PFSK-1 (cell line): ENCODE measurements around the gene THSD4.

Experiments used
- FOXP2 ChIP-seq: optimal IDR thresholded peaks from 2 replicates; pipeline ENCODE3; 2011; ENCODE audit warnings: borderline replicate concordance, control low read depth, inconsistent platforms; ENCODE audit not compliant: insufficient read depth; ENCODE audit errors: extremely low read length, extremely low read depth
- POLR2AphosphoS5 ChIP-seq: IDR thresholded peaks from 2 replicates; pipeline ENCODE4 v1.6.1; 2012; ENCODE audit warnings: low read depth, mild to moderate bottlenecking, control low read depth, low read length, moderate library complexity
- SIN3A ChIP-seq: IDR thresholded peaks from 2 replicates; pipeline ENCODE4 v1.6.1; 2012; ENCODE audit warnings: mild to moderate bottlenecking, low read length, moderate library complexity, borderline replicate concordance; ENCODE audit not compliant: insufficient read depth
- TAF1 ChIP-seq: IDR thresholded peaks from 2 replicates; pipeline ENCODE4 v1.6.1; 2012; ENCODE audit warnings: low read length, control low read depth, borderline replicate concordance; ENCODE audit not compliant: insufficient read depth
- TF ChIP-seq, protein P1 (sequence below), 2 experiments: IDR thresholded peaks; 2 replicates each; pipeline versions ENCODE4 v1.6.1 to v1.8.0; 2011 to 2012; ENCODE audit warnings: low read depth in 2 of 2, low read length in 2 of 2, control low read depth in 1 of 2, inconsistent platforms in 1 of 2, mild to moderate bottlenecking in 1 of 2, moderate library complexity in 1 of 2; ENCODE audit not compliant: insufficient read depth in 1 of 2

THSD4 gene

DNA sequence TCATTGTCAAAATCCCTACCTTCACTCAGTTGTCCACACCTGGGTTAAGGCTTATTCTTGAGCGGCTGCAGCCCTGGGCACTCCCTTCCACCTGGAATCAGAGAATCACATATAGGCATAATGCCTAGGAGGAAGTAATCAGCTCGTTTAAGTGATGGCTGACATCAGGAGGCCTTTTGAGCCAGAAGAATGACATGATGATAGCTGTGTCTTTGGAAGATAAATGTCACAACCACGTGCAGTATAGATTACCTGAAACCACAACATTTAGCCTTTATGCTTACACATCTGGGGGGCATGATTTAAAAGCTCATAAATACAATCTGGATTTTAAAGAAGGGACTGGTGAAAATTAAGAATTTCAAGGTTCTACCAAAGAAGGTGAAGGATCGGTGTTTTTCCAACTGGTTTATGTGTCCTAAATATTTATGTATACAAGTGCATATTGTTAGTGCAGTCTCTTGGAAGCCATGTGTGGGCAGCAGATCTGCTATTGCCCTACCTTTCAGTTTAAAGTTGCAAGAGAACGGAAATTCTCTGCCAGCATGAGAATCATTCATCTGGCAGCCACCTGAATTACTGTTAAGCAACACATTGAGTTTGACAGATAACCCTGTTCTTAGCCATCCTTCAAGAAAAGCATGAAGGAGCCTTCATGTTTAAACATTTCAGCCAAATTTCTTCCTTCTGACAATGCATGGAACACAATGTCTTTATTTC is 531.7 kb downstream of the THSD4 start:
- no peak for TF ChIP-seq SIN3A
- TF ChIP-seq TAF1, result no peak
- TF ChIP-seq FOXP2, result no peak
- no peak for TF ChIP-seq POLR2AphosphoS5
- TF ChIP-seq, protein P1, sequence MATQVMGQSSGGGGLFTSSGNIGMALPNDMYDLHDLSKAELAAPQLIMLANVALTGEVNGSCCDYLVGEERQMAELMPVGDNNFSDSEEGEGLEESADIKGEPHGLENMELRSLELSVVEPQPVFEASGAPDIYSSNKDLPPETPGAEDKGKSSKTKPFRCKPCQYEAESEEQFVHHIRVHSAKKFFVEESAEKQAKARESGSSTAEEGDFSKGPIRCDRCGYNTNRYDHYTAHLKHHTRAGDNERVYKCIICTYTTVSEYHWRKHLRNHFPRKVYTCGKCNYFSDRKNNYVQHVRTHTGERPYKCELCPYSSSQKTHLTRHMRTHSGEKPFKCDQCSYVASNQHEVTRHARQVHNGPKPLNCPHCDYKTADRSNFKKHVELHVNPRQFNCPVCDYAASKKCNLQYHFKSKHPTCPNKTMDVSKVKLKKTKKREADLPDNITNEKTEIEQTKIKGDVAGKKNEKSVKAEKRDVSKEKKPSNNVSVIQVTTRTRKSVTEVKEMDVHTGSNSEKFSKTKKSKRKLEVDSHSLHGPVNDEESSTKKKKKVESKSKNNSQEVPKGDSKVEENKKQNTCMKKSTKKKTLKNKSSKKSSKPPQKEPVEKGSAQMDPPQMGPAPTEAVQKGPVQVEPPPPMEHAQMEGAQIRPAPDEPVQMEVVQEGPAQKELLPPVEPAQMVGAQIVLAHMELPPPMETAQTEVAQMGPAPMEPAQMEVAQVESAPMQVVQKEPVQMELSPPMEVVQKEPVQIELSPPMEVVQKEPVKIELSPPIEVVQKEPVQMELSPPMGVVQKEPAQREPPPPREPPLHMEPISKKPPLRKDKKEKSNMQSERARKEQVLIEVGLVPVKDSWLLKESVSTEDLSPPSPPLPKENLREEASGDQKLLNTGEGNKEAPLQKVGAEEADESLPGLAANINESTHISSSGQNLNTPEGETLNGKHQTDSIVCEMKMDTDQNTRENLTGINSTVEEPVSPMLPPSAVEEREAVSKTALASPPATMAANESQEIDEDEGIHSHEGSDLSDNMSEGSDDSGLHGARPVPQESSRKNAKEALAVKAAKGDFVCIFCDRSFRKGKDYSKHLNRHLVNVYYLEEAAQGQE (IDR thresholded peaks at IDR 0.05; ENCODE audit: insufficient read depth in 1 of 2, low read depth in 2 of 2, low read length in 2 of 2), result no peak

DNA sequence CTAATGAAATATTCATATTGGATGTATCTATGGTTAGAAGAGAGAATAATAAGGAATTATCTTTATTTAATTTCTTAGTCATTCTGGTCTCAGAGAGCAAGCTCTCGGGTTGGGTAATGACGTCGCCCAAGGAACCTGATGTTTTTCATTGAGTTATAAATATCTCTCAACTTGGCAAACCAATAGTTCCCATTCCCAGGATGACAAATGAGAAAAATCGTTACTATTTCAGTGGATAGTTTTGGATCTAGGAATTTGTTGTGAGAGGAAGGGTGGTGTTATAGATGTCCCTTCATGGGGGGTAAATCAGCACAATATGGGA is 532.2 kb downstream of the THSD4 start:
- TF ChIP-seq POLR2AphosphoS5 (no peak), FOXP2 (no peak), SIN3A (no peak)
- TF ChIP-seq, protein P1 (IDR thresholded peaks at IDR 0.05; ENCODE audit: insufficient read depth in 1 of 2, low read depth in 2 of 2, low read length in 2 of 2), result no peak

DNA sequence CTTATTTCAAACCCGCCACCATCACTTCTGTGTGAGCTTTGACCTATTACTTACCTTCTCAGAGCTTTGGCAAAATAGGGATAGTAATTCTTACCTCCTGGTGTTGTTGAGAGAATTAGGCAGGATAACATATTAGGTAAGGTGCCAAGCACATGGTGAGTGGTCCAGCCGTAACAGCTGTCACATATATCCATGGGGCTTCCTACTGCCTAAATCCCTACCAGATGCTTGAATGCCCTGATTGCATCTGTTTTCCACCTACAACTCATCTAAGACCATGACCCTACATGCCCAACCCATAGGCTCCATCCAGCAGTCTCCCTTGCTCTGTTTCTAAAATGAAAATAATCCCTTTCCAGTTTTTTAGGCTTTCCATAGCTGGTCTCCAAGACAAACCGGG is 532.8 kb downstream of the THSD4 start:
- TF ChIP-seq FOXP2 (no peak), SIN3A (no peak), POLR2AphosphoS5 (no peak), TAF1 (no peak)
- TF ChIP-seq, protein P1 (IDR thresholded peaks at IDR 0.05; ENCODE audit: insufficient read depth in 1 of 2, low read depth in 2 of 2, low read length in 2 of 2), result no peak

DNA sequence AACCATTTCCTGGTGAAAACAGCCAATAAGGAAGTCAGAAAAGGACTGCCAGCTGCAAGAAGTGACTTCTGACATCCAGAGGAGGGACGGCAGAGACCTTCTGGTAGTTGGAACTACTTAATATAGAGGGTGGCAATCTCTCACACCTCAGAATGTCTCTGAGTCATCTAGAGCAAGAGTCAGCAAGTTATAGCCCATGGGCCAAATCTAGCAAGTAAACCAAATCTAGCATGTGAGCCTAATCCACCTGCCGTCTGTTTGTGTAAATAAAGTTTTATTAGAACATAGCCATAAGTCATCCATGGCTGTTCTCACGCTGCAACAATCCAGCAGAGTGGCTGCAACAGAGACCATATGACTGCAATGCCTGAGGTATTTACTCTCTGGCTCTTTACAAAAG is 534.6 kb downstream of the THSD4 start:
- TF ChIP-seq FOXP2 (no peak), POLR2AphosphoS5 (no peak), TAF1 (no peak), SIN3A (no peak)
- TF ChIP-seq, protein P1 (IDR thresholded peaks at IDR 0.05; ENCODE audit: insufficient read depth in 1 of 2, low read depth in 2 of 2, low read length in 2 of 2), result no peak

DNA sequence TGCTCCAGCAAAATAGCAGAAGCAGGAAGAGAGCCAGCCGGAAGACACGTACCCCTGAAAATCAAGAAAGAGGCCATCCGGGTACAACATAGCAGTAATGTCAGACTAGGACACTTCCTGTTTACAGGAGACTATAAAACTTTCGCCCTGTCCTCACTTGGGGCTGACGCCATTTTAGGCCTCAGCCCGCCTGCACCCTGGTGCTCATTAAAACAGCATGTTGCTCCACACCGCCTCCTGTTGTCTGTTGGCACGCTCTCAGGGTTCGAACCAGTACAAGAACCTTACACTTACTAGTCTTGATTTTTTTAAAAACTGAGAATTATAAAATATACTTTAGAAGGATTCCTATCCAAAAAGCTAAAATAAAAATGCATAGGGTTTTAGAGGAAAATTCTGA is 535.3 kb downstream of the THSD4 start:
- TF ChIP-seq, protein P1 (IDR thresholded peaks at IDR 0.05; ENCODE audit: insufficient read depth in 1 of 2, low read depth in 2 of 2, low read length in 2 of 2), result no peak
- TF ChIP-seq TAF1 (no peak), FOXP2 (no peak), POLR2AphosphoS5 (no peak), SIN3A (no peak)
